ENCODE data around the gene TMEM87B. TPM values are rescaled to one million over a fixed set of nuclear protein-coding genes. Genes with fewer than 3 reads are reported as not detected.

Gene TMEM87B
- total RNA-seq, 2 donors from 2014 or later: 56.7 to 71.2 TPM

- TF ChIP-seq CTCF (IDR thresholded peaks at IDR 0.05): no peak
- H3K9ac ChIP-seq (ENCODE audit: low read depth in 2 of 2, low read length in 2 of 2): no peak overlapping the region
- H3K9me3 ChIP-seq: no peaks in the 10 kb centered on the region
- no peak for DNase-seq
- no peaks in the 10 kb centered on the region for H3K36me3 ChIP-seq
- H3K4me3 ChIP-seq: no peak overlapping the region
- peaks cover 10% of the 10 kb centered on the region for H3K27me3 ChIP-seq
- intact Hi-C loops (cut with DNase I): no loop called here
- no peaks in the 10 kb centered on the region for H3K4me1 ChIP-seq
- no peak overlapping the region for H3K27ac ChIP-seq
These were observed 85.2 kb downstream of the TMEM87B start for GRCh38 chr2:112140205-112140802.

- Histone ChIP-seq H3K9ac (ENCODE audit: low read depth in 2 of 2, low read length in 2 of 2) (no peak overlapping the region), H3K36me3 (no peaks in the 10 kb centered on the region), H3K27me3 (peaks cover 10% of the 10 kb centered on the region), H3K9me3 (no peaks in the 10 kb centered on the region), H3K27ac (no peak overlapping the region), H3K4me3 (no peak overlapping the region), H3K4me1 (no peaks in the 10 kb centered on the region)
- no peak for DNase-seq
- no peak for TF ChIP-seq CTCF (IDR thresholded peaks at IDR 0.05)
- intact Hi-C loops (cut with DNase I): no loop called here
These were observed 86.0 kb downstream of the TMEM87B start for GRCh38 chr2:112140899-112141625.

- H3K4me3 ChIP-seq: no peak overlapping the region
- no peaks in the 10 kb centered on the region for H3K9me3 ChIP-seq
- no peak for TF ChIP-seq CTCF (IDR thresholded peaks at IDR 0.05)
- intact Hi-C loops (cut with DNase I): no loop called here
- no peak overlapping the region for H3K9ac ChIP-seq (ENCODE audit: low read depth in 2 of 2, low read length in 2 of 2)
- H3K4me1 ChIP-seq: no peaks in the 10 kb centered on the region
- DNase-seq: no peak
- H3K27ac ChIP-seq: no peak overlapping the region
- peaks cover 10% of the 10 kb centered on the region for H3K27me3 ChIP-seq
- no peaks in the 10 kb centered on the region for H3K36me3 ChIP-seq
These were observed 86.5 kb downstream of the TMEM87B start for GRCh38 chr2:112141626-112142007.

- DNase-seq: no peak
These were observed 87.5 kb downstream of the TMEM87B start for GRCh38 chr2:112142525-112143078.

GRCh38 chr2:112143150-112143549 lies 88.1 kb downstream of the TMEM87B start:
- no peak for DNase-seq
- Histone ChIP-seq H3K4me1 (no peaks in the 10 kb centered on the region), H3K36me3 (no peaks in the 10 kb centered on the region), H3K9me3 (no peaks in the 10 kb centered on the region), H3K4me3 (no peak overlapping the region), H3K9ac (ENCODE audit: low read depth in 2 of 2, low read length in 2 of 2) (no peak overlapping the region), H3K27me3 (peaks cover 10% of the 10 kb centered on the region), H3K27ac (no peak overlapping the region)
- intact Hi-C loops (cut with DNase I): no loop called here
- TF ChIP-seq CTCF (IDR thresholded peaks at IDR 0.05): no peak

More at GRCh38 chr2:112142525-112143078, 87.5 kb downstream of the TMEM87B start:
- no peaks in the 10 kb centered on the region for H3K36me3 ChIP-seq
- H3K9me3 ChIP-seq: no peaks in the 10 kb centered on the region
- intact Hi-C loops (cut with DNase I): no loop called here
- H3K27ac ChIP-seq: no peak overlapping the region
- H3K27me3 ChIP-seq: peaks cover 10% of the 10 kb centered on the region
- TF ChIP-seq CTCF (IDR thresholded peaks at IDR 0.05): no peak
- H3K4me3 ChIP-seq: no peak overlapping the region
- H3K4me1 ChIP-seq: no peaks in the 10 kb centered on the region
- H3K9ac ChIP-seq (ENCODE audit: low read depth in 2 of 2, low read length in 2 of 2): no peak overlapping the region

Measured in colonic mucosa (tissue), 4 donors.